K562 (cell line): ENCODE results near the gene CDC14B. TPM values are rescaled to one million over a fixed set of nuclear protein-coding genes. Genes with fewer than 3 reads are reported as not detected.
A peak's percentile ranks its signal among the peaks of the same experiment; 100 is the strongest.

Experiments used
- ARHGAP35 ChIP-seq: fragments of 450-650 bp; IDR thresholded peaks from 2 replicates; pipeline ENCODE4 v1.6.1; 2018; ENCODE audit not compliant: partially characterized antibody
- CLOCK ChIP-seq: fragments of 250-450 bp; sonication (Bioruptor Pico); IDR thresholded peaks from 2 replicates; pipeline ENCODE4 v1.4.0; 2020; ENCODE audit warnings: mild to moderate bottlenecking, moderate library complexity, borderline replicate concordance
- DIDO1 ChIP-seq: fragments of 450-650 bp; IDR thresholded peaks from 2 replicates; pipeline ENCODE4 v1.6.1; 2016; ENCODE audit warnings: low read depth, missing biosample characterization, missing genetic modification characterization
- EP400 ChIP-seq: fragments of 450-650 bp; IDR thresholded peaks from 2 replicates; pipeline ENCODE4 v1.6.1; 2017; ENCODE audit warnings: antibody characterized with exemption, mild to moderate bottlenecking, moderate library complexity
- ZKSCAN1 ChIP-seq: fragments of 150-350 bp; IDR thresholded peaks from 2 replicates; pipeline ENCODE4 v1.6.1; 2016; ENCODE audit warnings: low read depth, low read length
- ZNF124 ChIP-seq: sonication (generic); formaldehyde crosslinking; IDR thresholded peaks from 2 replicates; pipeline ENCODE4 v1.8.1; 2022; ENCODE audit warnings: missing genetic modification reagents
- ZNF507 ChIP-seq: conservative IDR thresholded peaks from 2 replicates; pipeline ENCODE4 v1.6.1; 2017; ENCODE audit warnings: missing genetic modification characterization, missing compliant biosample characterization
- ZNF551 ChIP-seq: fragments of 250-450 bp; sonication (Bioruptor Pico); IDR thresholded peaks from 2 replicates; pipeline ENCODE4 v1.5.0; 2021; ENCODE audit warnings: mild to moderate bottlenecking, moderate library complexity
- ZNF766 ChIP-seq: fragments of 200-800 bp; sonication (Bioruptor generic); conservative IDR thresholded peaks from 2 replicates; pipeline ENCODE4 v1.6.1; 2016; ENCODE audit warnings: missing genetic modification characterization, missing compliant biosample characterization
- polyA plus RNA-seq, 8 experiments: library from polyadenylated mRNA; depleted of rRNA in 4 of 8; stranded (reverse) in 5 of 8; unstranded in 3 of 8; fragments of >200 nt; fragmentation: Nextera tagmentation in 2 of 8; fragmentation: Illumina TruSeq in 1 of 8; extraction: Ambion mirVana in 2 of 8; extraction: Trizol in 1 of 8; gene quantifications; 2 replicates each; pipeline versions ENCODE4 v1.2.1 to v1.2.3, GENCODE V29; 2011 to 2014; ENCODE audit warnings: inconsistent platforms in 1 of 8, missing spikeins in 1 of 8
- total RNA-seq, 7 experiments: library from RNA; depleted of rRNA in 6 of 7; stranded (reverse); fragments of >200 nt in 6 of 7; fragmentation: Illumina TruSeq in 2 of 7; extraction: Trizol in 2 of 7; gene quantifications; 2 replicates each; pipeline versions ENCODE4 v1.2.1 to v1.2.3, GENCODE V29; 2011 to 2021; ENCODE audit warnings: low replicate concordance in 1 of 7
- TF ChIP-seq, protein P1 (sequence below): sonication (generic); formaldehyde crosslinking; IDR thresholded peaks from 2 replicates; pipeline ENCODE4 v1.8.1; 2023; ENCODE audit warnings: mild to moderate bottlenecking, missing genetic modification reagents, moderate library complexity
- TF ChIP-seq, protein P2 (sequence below), 2 experiments: fragments of 450-650 bp; IDR thresholded peaks; 2 replicates each; pipeline ENCODE4 v1.6.1; 2018; ENCODE audit warnings: mild to moderate bottlenecking in 2 of 2, low read depth in 1 of 2; ENCODE audit not compliant: partially characterized antibody in 2 of 2

CDC14B gene
- total and polyA plus RNA-seq, 9 of the 15 experiments (the other 6 are each of a cell fraction or from before 2014, with no cell fraction given), result 1.4 to 6.0 (median 3.8) TPM

- TF ChIP-seq ZKSCAN1 (no peak), ZNF507 (tag) (no peak), DIDO1 (no peak), EP400 (peak; percentile 32; the same call in 1 of the 2 replicates), ARHGAP35 (no peak), CLOCK (CRISPR knock-in tag) (no peak), ZNF551 (CRISPR knock-in tag) (no peak), ZNF124 (no peak), ZNF766 (no peak)
- TF ChIP-seq, protein P1, sequence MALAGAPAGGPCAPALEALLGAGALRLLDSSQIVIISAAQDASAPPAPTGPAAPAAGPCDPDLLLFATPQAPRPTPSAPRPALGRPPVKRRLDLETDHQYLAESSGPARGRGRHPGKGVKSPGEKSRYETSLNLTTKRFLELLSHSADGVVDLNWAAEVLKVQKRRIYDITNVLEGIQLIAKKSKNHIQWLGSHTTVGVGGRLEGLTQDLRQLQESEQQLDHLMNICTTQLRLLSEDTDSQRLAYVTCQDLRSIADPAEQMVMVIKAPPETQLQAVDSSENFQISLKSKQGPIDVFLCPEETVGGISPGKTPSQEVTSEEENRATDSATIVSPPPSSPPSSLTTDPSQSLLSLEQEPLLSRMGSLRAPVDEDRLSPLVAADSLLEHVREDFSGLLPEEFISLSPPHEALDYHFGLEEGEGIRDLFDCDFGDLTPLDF (CRISPR knock-in tag), result 0 out of 2 replicates have a peak, but pooled peaks have one; percentile 21
- TF ChIP-seq, protein P2, sequence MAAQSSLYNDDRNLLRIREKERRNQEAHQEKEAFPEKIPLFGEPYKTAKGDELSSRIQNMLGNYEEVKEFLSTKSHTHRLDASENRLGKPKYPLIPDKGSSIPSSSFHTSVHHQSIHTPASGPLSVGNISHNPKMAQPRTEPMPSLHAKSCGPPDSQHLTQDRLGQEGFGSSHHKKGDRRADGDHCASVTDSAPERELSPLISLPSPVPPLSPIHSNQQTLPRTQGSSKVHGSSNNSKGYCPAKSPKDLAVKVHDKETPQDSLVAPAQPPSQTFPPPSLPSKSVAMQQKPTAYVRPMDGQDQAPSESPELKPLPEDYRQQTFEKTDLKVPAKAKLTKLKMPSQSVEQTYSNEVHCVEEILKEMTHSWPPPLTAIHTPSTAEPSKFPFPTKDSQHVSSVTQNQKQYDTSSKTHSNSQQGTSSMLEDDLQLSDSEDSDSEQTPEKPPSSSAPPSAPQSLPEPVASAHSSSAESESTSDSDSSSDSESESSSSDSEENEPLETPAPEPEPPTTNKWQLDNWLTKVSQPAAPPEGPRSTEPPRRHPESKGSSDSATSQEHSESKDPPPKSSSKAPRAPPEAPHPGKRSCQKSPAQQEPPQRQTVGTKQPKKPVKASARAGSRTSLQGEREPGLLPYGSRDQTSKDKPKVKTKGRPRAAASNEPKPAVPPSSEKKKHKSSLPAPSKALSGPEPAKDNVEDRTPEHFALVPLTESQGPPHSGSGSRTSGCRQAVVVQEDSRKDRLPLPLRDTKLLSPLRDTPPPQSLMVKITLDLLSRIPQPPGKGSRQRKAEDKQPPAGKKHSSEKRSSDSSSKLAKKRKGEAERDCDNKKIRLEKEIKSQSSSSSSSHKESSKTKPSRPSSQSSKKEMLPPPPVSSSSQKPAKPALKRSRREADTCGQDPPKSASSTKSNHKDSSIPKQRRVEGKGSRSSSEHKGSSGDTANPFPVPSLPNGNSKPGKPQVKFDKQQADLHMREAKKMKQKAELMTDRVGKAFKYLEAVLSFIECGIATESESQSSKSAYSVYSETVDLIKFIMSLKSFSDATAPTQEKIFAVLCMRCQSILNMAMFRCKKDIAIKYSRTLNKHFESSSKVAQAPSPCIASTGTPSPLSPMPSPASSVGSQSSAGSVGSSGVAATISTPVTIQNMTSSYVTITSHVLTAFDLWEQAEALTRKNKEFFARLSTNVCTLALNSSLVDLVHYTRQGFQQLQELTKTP (IDR thresholded peaks at IDR 0.05; ENCODE audit: low read depth in 1 of 2, partially characterized antibody in 2 of 2), result no peak
Observed at GRCh38 chr9:96566498-96567202, 53.0 kb downstream of the CDC14B start (continued).
